ENCODE measurements around the gene PTPRG. TPM values are rescaled to one million over a fixed set of nuclear protein-coding genes. Genes with fewer than 3 reads are reported as not detected.

PTPRG gene
- polyA plus RNA-seq, 3 donors: not detected

GRCh38 chr3:61629442-61629841 is 68.1 kb downstream of the PTPRG start:
- no peak overlapping the region for H2AFZ ChIP-seq (ENCODE audit: insufficient read depth, low read depth, low read length, poor library complexity, severe bottlenecking)
- no peak for DNase-seq
- H3K36me3 ChIP-seq (replicated peaks in 1 of 2; ENCODE audit: control insufficient read depth in 1 of 2, insufficient read depth in 2 of 2, low read length in 2 of 2): no peaks in the 10 kb centered on the region
- Mint-ChIP-seq H3K4me1 (no peaks in the 10 kb centered on the region), H3K9me3 (peaks cover 0 to 8% (median 3%) of the 10 kb centered on the region in 7 donors), H3K27me3 (ENCODE audit: low read depth in 3 of 3) (peaks cover 0 to 5% (median 0%) of the 10 kb centered on the region in 3 donors), H3K4me3 (no peak overlapping the region), H3K27ac (no peak overlapping the region), H3K36me3 (no peaks in the 10 kb centered on the region)
- H4K20me1 ChIP-seq (ENCODE audit: insufficient read depth, low read length): no peaks in the 10 kb centered on the region
- no peak overlapping the region for H3K27ac ChIP-seq (ENCODE audit: low read depth in 1 of 2, low read length in 2 of 2)
- H3K9ac ChIP-seq (ENCODE audit: insufficient read depth, low read length, poor library complexity, severe bottlenecking): no peak overlapping the region
- H3K27me3 ChIP-seq (ENCODE audit: control insufficient read depth in 2 of 2, insufficient read depth in 2 of 2, low read length in 2 of 2): no peaks in the 10 kb centered on the region
- H3K79me2 ChIP-seq (ENCODE audit: insufficient read depth, low read length): no peaks in the 10 kb centered on the region
- H3K4me3 ChIP-seq (replicated peaks in 1 of 3; ENCODE audit: low read depth in 2 of 3, low read length in 3 of 3): no peak overlapping the region
- WGBS (ENCODE audit: insufficient coverage): 92% methylated on average over 4 of the region's 4 CpGs
- no peaks in the 10 kb centered on the region for H3K9me3 ChIP-seq (replicated peaks in 1 of 2; ENCODE audit: control insufficient read depth in 1 of 2, insufficient read depth in 1 of 2, low read length in 2 of 2)
- TF ChIP-seq CTCF (IDR thresholded peaks at IDR 0.05): no peak
- intact Hi-C loops (cut with micrococcal nuclease): no loop called here
- H3K4me2 ChIP-seq (replicated peaks; ENCODE audit: extremely low read depth, low read length, poor library complexity, severe bottlenecking): no peak overlapping the region
- H3K4me1 ChIP-seq (ENCODE audit: control insufficient read depth in 1 of 2, insufficient read depth in 2 of 2, low read length in 2 of 2): no peaks in the 10 kb centered on the region

- no peak for TF ChIP-seq CTCF (IDR thresholded peaks at IDR 0.05)
- Histone ChIP-seq H3K4me1 (ENCODE audit: control insufficient read depth in 1 of 2, insufficient read depth in 2 of 2, low read length in 2 of 2) (no peaks in the 10 kb centered on the region), H2AFZ (ENCODE audit: insufficient read depth, low read depth, low read length, poor library complexity, severe bottlenecking) (no peak overlapping the region), H3K27me3 (ENCODE audit: control insufficient read depth in 2 of 2, insufficient read depth in 2 of 2, low read length in 2 of 2) (no peaks in the 10 kb centered on the region), H3K27ac (ENCODE audit: low read depth in 1 of 2, low read length in 2 of 2) (no peak overlapping the region), H3K4me2 (replicated peaks; ENCODE audit: extremely low read depth, low read length, poor library complexity, severe bottlenecking) (no peak overlapping the region), H3K4me3 (replicated peaks in 1 of 3; ENCODE audit: low read depth in 2 of 3, low read length in 3 of 3) (no peak overlapping the region), H4K20me1 (ENCODE audit: insufficient read depth, low read length) (no peaks in the 10 kb centered on the region), H3K36me3 (replicated peaks in 1 of 2; ENCODE audit: control insufficient read depth in 1 of 2, insufficient read depth in 2 of 2, low read length in 2 of 2) (no peaks in the 10 kb centered on the region), H3K79me2 (ENCODE audit: insufficient read depth, low read length) (no peaks in the 10 kb centered on the region), H3K9me3 (replicated peaks in 1 of 2; ENCODE audit: control insufficient read depth in 1 of 2, insufficient read depth in 1 of 2, low read length in 2 of 2) (no peaks in the 10 kb centered on the region), H3K9ac (ENCODE audit: insufficient read depth, low read length, poor library complexity, severe bottlenecking) (no peak overlapping the region)
- peaks cover 0 to 5% (median 0%) of the 10 kb centered on the region in 3 donors for H3K27me3 Mint-ChIP-seq (ENCODE audit: low read depth in 3 of 3)
- no peak overlapping the region for H3K27ac Mint-ChIP-seq
- no peaks in the 10 kb centered on the region for H3K4me1 Mint-ChIP-seq
- intact Hi-C loops (cut with micrococcal nuclease): no loop called here
- peaks cover 0 to 8% (median 2%) of the 10 kb centered on the region in 7 donors for H3K9me3 Mint-ChIP-seq
- DNase-seq: no peak
- no peaks in the 10 kb centered on the region for H3K36me3 Mint-ChIP-seq
- no peak overlapping the region for H3K4me3 Mint-ChIP-seq
- WGBS (ENCODE audit: insufficient coverage): no CpG with 5 or more reads among the region's 2 CpGs
Observed at GRCh38 chr3:61631108-61631769, 69.9 kb downstream of the PTPRG start.
